ENCODE results near the gene EFNA5. TPM values are rescaled to one million over a fixed set of nuclear protein-coding genes. Genes with fewer than 3 reads are reported as not detected.

Gene EFNA5
- total RNA-seq, 2 experiments from 2014 or later: not detected

DNA sequence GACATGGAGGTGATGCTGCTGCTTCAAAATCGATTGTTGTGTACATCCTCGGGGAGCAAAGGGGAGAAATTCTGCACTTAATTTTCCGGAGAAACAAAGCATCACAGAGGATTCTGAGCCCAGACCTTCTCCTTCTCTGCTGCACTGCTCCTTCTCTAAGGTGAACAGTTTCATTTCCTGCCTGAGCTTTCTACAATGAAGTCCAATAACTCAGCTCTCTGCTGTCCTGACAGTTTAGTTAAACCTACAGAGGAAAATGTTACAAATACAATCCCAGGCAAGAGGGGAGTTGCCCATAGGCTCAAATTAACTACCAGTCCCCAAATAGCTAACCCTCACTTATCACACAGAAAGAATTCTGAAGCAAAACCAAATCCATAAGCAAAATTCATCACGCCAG lies 206.3 kb downstream of the EFNA5 start:
- POLR2A ChIA-PET: no interaction called here
- H3K4me3 Mint-ChIP-seq: no peak overlapping the region

DNA sequence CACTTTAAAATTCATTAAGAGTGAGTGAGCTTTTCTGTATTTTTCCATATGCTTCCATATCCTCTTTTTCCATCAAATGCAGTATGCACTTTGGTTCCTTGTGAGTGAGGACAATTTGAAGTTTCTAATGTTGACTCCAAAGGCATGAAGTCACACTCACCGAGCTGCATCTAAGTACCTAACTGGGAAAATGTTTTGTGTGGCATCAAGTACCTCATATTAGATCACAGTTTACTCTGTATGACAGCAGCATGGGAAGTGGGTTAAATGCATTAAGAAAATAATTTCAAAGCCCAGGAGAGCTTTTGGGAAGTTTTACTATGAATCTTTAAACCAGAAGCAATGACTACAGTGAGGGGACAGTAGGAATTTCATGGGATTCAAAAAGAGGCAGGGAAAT lies 207.0 kb downstream of the EFNA5 start:
- TF ChIP-seq, protein P1, sequence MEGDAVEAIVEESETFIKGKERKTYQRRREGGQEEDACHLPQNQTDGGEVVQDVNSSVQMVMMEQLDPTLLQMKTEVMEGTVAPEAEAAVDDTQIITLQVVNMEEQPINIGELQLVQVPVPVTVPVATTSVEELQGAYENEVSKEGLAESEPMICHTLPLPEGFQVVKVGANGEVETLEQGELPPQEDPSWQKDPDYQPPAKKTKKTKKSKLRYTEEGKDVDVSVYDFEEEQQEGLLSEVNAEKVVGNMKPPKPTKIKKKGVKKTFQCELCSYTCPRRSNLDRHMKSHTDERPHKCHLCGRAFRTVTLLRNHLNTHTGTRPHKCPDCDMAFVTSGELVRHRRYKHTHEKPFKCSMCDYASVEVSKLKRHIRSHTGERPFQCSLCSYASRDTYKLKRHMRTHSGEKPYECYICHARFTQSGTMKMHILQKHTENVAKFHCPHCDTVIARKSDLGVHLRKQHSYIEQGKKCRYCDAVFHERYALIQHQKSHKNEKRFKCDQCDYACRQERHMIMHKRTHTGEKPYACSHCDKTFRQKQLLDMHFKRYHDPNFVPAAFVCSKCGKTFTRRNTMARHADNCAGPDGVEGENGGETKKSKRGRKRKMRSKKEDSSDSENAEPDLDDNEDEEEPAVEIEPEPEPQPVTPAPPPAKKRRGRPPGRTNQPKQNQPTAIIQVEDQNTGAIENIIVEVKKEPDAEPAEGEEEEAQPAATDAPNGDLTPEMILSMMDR (IDR thresholded peaks at IDR 0.05): no peak
- no peaks in the 10 kb centered on the region for H3K36me3 ChIP-seq (ENCODE audit: insufficient read depth, low read length)
- ATAC-seq (ENCODE audit: poor library complexity): no peak
- no peaks in the 10 kb centered on the region for H3K9me3 ChIP-seq (ENCODE audit: control insufficient read depth in 1 of 2, insufficient read depth in 1 of 2, low read length in 2 of 2)
- H3K27me3 Mint-ChIP-seq: no peaks in the 10 kb centered on the region
- H3K36me3 Mint-ChIP-seq (ENCODE audit: low read depth): no peaks in the 10 kb centered on the region
- ChIA-PET POLR2A (no interaction called here), CTCF (no interaction called here)
- H3K27me3 ChIP-seq (ENCODE audit: control insufficient read depth in 1 of 2, insufficient read depth in 2 of 2, low read length in 2 of 2): no peaks in the 10 kb centered on the region
- H3K4me1 ChIP-seq (ENCODE audit: insufficient read depth, low read length): peaks cover 3% of the 10 kb centered on the region
- no peak overlapping the region for H3K27ac Mint-ChIP-seq
- H3K4me3 ChIP-seq (ENCODE audit: low read length): no peak overlapping the region
- intact Hi-C loops (cut with DNase I, micrococcal nuclease): no loop called here
- H3K9me3 Mint-ChIP-seq: no peaks in the 10 kb centered on the region
- no peak overlapping the region for H3K4me3 Mint-ChIP-seq
- H3K4me1 Mint-ChIP-seq (ENCODE audit: low read depth): no peaks in the 10 kb centered on the region
- DNase-seq: no peak
- H3K27ac ChIP-seq (ENCODE audit: low read depth in 1 of 2, low read length in 2 of 2): no peak overlapping the region

More for the DNA sequence above, 206.3 kb downstream of the EFNA5 start:
- intact Hi-C loops (cut with DNase I, micrococcal nuclease): no loop called here
- Histone ChIP-seq H3K36me3 (ENCODE audit: insufficient read depth, low read length) (no peaks in the 10 kb centered on the region), H3K4me1 (ENCODE audit: insufficient read depth, low read length) (peaks cover 3% of the 10 kb centered on the region), H3K4me3 (ENCODE audit: low read length) (no peak overlapping the region), H3K27me3 (ENCODE audit: control insufficient read depth in 1 of 2, insufficient read depth in 2 of 2, low read length in 2 of 2) (no peaks in the 10 kb centered on the region), H3K9me3 (ENCODE audit: control insufficient read depth in 1 of 2, insufficient read depth in 1 of 2, low read length in 2 of 2) (no peaks in the 10 kb centered on the region), H3K27ac (ENCODE audit: low read depth in 1 of 2, low read length in 2 of 2) (no peak overlapping the region)
- Mint-ChIP-seq H3K27ac (no peak overlapping the region), H3K27me3 (no peaks in the 10 kb centered on the region), H3K9me3 (no peaks in the 10 kb centered on the region), H3K36me3 (ENCODE audit: low read depth) (no peaks in the 10 kb centered on the region), H3K4me1 (ENCODE audit: low read depth) (peaks cover 2% of the 10 kb centered on the region)
- no peak for DNase-seq
- ATAC-seq (ENCODE audit: poor library complexity): no peak
- TF ChIP-seq, protein P1 (IDR thresholded peaks at IDR 0.05): no peak
- CTCF ChIA-PET: no interaction called here

DNA sequence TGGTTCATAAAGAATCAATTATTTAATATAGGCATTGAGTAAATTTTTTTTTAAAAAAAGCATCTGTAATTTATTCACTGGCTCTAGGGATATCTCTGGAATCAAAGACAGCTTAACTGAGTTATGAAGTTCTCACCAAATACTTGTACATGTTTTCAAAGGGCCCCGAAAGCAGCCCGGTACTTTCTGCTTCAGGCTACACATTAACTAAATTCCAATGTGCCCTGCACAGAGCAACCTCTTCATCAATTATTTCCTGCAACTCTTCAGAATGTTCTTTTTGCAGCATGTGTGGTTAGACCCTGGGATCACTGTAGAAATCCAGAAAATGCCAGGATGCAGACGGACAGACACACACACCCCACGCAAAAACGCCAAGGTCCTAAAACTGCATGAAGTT lies 209.0 kb downstream of the EFNA5 start:
- H3K4me1 ChIP-seq (ENCODE audit: insufficient read depth, low read length): peaks cover 3% of the 10 kb centered on the region
- no peaks in the 10 kb centered on the region for H3K36me3 ChIP-seq (ENCODE audit: insufficient read depth, low read length)
- no peaks in the 10 kb centered on the region for H3K9me3 Mint-ChIP-seq
- no peaks in the 10 kb centered on the region for H3K4me1 Mint-ChIP-seq (ENCODE audit: low read depth)
- CTCF ChIA-PET: no interaction called here
- no peak overlapping the region for H3K4me3 Mint-ChIP-seq
- H3K27ac ChIP-seq (ENCODE audit: low read depth in 1 of 2, low read length in 2 of 2): no peak overlapping the region
- POLR2A ChIA-PET: no interaction called here
- H3K9me3 ChIP-seq (ENCODE audit: control insufficient read depth in 1 of 2, insufficient read depth in 1 of 2, low read length in 2 of 2): no peaks in the 10 kb centered on the region
- no peak overlapping the region for H3K4me3 ChIP-seq (ENCODE audit: low read length)
- no peaks in the 10 kb centered on the region for H3K27me3 ChIP-seq (ENCODE audit: control insufficient read depth in 1 of 2, insufficient read depth in 2 of 2, low read length in 2 of 2)
- intact Hi-C loops (cut with DNase I, micrococcal nuclease): no loop called here
- ATAC-seq (ENCODE audit: poor library complexity) (no peak), DNase-seq (no peak)
- H3K27me3 Mint-ChIP-seq: no peaks in the 10 kb centered on the region
- TF ChIP-seq, protein P1 (IDR thresholded peaks at IDR 0.05): no peak
- H3K36me3 Mint-ChIP-seq (ENCODE audit: low read depth): no peaks in the 10 kb centered on the region
- H3K27ac Mint-ChIP-seq: no peak overlapping the region

Measured in CD4-positive, alpha-beta T cell (primary cell).